Ovary (tissue), 3 donors: ENCODE data around the gene PRIMA1.

Experiments used
- CTCF ChIP-seq, 3 donors: fragments of 450-650 bp in 2 of 3; fragments of 200-600 bp in 1 of 3; IDR thresholded peaks; one replicate each; pipeline versions ENCODE4 v1.5.1 to v1.8.0; 2016 to 2022; ENCODE audit warnings: antibody characterized with exemption in 3 of 3, mild to moderate bottlenecking in 1 of 3
- POLR2A ChIP-seq: fragments of 450-650 bp; IDR thresholded peaks from one replicate; pipeline ENCODE4 v1.6.1; 2017; ENCODE audit warnings: antibody characterized with exemption, mild to moderate bottlenecking, moderate library complexity
- donor health status: DM: no; HTN: no; CAD: no.

GRCh38 chr14:93752980-93753561 lies 35.2 kb downstream of the PRIMA1 start:
- TF ChIP-seq CTCF (IDR thresholded peaks at IDR 0.05) = no peak
- TF ChIP-seq POLR2A = no peak
